AG04450 (cell line): ENCODE results near the gene OTUD1. TPM values are rescaled to one million over a fixed set of nuclear protein-coding genes. Genes with fewer than 3 reads are reported as not detected.

ENCODE experiments used
- CTCF ChIA-PET: fragments of 300-600, 350-600 bp; formaldehyde crosslinking; extraction: SDS; loops from one replicate; lab custom pipeline; 2022; ENCODE audit warnings: antibody characterized with exemption, inconsistent platforms; lab: Charles Lee
- POLR2A ChIA-PET: fragments of 350-600 bp; formaldehyde crosslinking; extraction: SDS; loops from one replicate; lab custom pipeline; 2021; ENCODE audit warnings: antibody characterized with exemption, inconsistent platforms; lab: Yijun Ruan, JAX
- DNase-seq: peaks from one replicate; pipeline ENCODE4 v3.0.0-alpha.2; 2011; ENCODE audit warnings: low read depth, low spot score
- H3K27ac ChIP-seq: one replicate; pipeline ENCODE4 v1.5.1; 2012; ENCODE audit warnings: low read depth, low read length, control low read depth
- H3K27me3 ChIP-seq: one replicate; pipeline ENCODE4 v1.6.0; 2012; ENCODE audit warnings: low read length; ENCODE audit not compliant: control insufficient read depth, insufficient read depth
- H3K4me3 ChIP-seq: 2 replicates; pipeline ENCODE4 v1.5.1; 2011; ENCODE audit warnings: mild to moderate bottlenecking, low read depth, low read length, control low read depth
- H3K9me3 ChIP-seq: 2 replicates; pipeline ENCODE4 v1.5.1; 2012; ENCODE audit warnings: low read length; ENCODE audit not compliant: control insufficient read depth, insufficient read depth
- CTCF ChIP-seq: IDR thresholded peaks from 2 replicates; pipeline ENCODE4 v1.5.1; 2011; ENCODE audit warnings: low read depth, low read length, control low read depth, inconsistent platforms
- polyA plus RNA-seq: library from polyadenylated mRNA; depleted of rRNA; stranded (reverse); fragments of >200 nt; gene quantifications from 2 replicates; pipeline ENCODE4 v1.2.3, GENCODE V29; 2011

OTUD1 gene
- polyA plus RNA-seq, 1 experiment: 1.5 TPM

DNA sequence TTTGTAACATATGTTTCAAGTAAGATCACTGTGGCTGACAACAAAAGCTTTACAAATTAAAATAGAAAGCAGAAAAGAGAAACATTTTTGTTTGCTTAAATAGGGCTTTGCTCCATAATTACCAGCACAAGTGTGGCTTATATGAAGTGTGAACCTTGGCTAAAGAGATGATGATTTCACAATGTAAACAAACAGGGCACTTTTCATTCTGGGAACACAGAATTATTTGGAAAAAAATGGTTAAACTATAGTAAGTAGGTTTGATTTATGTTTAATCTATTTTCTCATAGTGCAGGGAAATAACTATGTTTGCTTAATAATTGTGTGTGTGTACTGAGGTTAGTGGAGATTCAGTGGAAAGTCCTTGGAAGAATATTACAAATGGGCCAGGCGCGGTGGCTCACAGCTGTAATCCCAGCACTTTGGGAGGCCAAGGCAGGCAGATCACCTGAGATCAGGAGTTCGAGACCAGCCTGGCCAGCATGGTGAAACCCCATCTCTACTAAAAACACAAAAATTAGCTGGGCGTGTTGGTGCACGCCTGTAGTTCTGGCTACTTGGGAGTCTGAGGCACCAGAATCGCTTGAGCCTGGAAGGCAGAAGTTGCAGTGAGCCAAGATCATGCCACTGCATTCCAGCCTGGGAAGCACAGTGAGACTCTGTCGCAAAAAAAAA lies 19.1 kb upstream of the OTUD1 start:
- Histone ChIP-seq H3K4me3 (no peak overlapping the region), H3K27me3 (peaks cover 2% of the 10 kb centered on the region), H3K27ac (no peak overlapping the region), H3K9me3 (no peaks in the 10 kb centered on the region)
- ChIA-PET POLR2A (no interaction called here), CTCF (interaction anchor here (0.6 to 1.0 kb wide), 2 partner anchors 43 to 105 kb away, joined by 3 to 10 read pairs; no protein-coding TSS in a partner anchor)
- DNase-seq: no peak
- TF ChIP-seq CTCF: no peak

GRCh38 chr10:23421397-23421796 lies 17.5 kb upstream of the OTUD1 start:
- TF ChIP-seq CTCF: no peak
- Histone ChIP-seq H3K9me3 (no peaks in the 10 kb centered on the region), H3K4me3 (no peak overlapping the region), H3K27me3 (peaks cover 2% of the 10 kb centered on the region), H3K27ac (no peak overlapping the region)
- DNase-seq: no peak
- ChIA-PET POLR2A (no interaction called here), CTCF (no interaction called here)

- ChIA-PET CTCF (no interaction called here), POLR2A (no interaction called here)
- Histone ChIP-seq H3K27me3 (peaks cover 2% of the 10 kb centered on the region), H3K9me3 (no peaks in the 10 kb centered on the region), H3K27ac (no peak overlapping the region), H3K4me3 (no peak overlapping the region)
- no peak for TF ChIP-seq CTCF
- no peak for DNase-seq
Measured at GRCh38 chr10:23422003-23422411, 16.9 kb upstream of the OTUD1 start.

DNA sequence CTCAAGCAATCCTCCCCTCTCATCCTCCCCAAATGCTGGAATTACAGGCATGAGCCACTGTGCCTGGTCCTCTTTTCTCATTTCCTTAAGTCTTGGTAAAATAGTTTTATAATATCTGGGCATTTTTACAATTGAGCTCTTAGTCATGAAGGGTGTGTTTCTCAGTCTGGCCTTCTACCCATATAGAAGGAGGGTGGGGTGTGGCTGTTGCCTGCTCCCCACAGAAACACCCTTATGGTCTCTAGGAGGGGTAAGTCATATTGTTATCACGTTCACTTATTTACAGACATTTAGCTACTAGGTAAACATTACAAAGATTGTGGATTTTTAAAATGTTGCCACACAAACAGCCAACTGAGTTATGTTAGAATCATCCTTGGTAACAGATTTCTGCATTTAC lies 6.7 kb upstream of the OTUD1 start:
- Histone ChIP-seq H3K27ac (no peak overlapping the region), H3K4me3 (no peak overlapping the region), H3K27me3 (peaks cover 2% of the 10 kb centered on the region), H3K9me3 (no peaks in the 10 kb centered on the region)
- TF ChIP-seq CTCF: no peak
- POLR2A ChIA-PET: no interaction called here
- CTCF ChIA-PET: no interaction called here
- DNase-seq: no peak

DNA sequence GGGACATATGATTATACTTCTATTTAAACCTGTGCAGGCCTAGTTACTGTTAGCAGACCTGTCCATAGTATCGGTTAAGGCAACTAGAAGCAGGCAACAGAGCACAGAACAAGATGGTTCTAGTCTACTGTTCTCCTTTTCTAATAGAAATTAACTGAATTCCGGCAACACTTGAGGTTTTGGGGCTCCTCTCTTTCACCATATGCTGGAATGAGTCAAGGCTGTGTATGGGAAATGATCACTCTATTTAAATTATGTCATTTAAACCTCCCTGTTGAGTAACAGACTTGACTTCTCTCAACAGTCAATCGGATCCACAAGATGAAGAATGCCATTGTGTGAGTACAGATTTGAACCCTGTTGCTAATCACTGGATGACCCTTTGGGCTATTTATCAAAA lies 6.2 kb upstream of the OTUD1 start:
- ChIA-PET POLR2A (no interaction called here), CTCF (no interaction called here)

More for the DNA sequence above, 6.2 kb upstream of the OTUD1 start:
- no peak for DNase-seq
- Histone ChIP-seq H3K27ac (no peak overlapping the region), H3K9me3 (no peaks in the 10 kb centered on the region), H3K27me3 (peaks cover 1% of the 10 kb centered on the region), H3K4me3 (no peak overlapping the region)
- TF ChIP-seq CTCF: no peak
